ENCODE measurements around the gene ATPAF1.

- TF ChIP-seq CTCF (IDR thresholded peaks at IDR 0.05; ENCODE audit: low read depth, low read length) = no peak
- TF ChIP-seq POLR2A (IDR thresholded peaks at IDR 0.05; ENCODE audit: extremely low read depth, insufficient read length) = no peak
Observed at GRCh38 chr1:46646844-46647243, 21.3 kb downstream of the ATPAF1 start.

Measured in NB4 (cell line).